HG02763 (cell line): ENCODE data around the gene SLC25A12.
"Not testable (repeated sequence)": the region's sequence is repeated elsewhere in the genome, so short reads cannot be mapped to it uniquely, and the experiment has no call there.

ENCODE experiments used
- ATAC-seq: cut with Tn5 transposase; IDR thresholded peaks from one replicate; pipeline ENCODE4 v1.9.1; 2021; ENCODE audit warnings: mild to moderate bottlenecking, moderate library complexity; ENCODE audit not compliant: unreplicated experiment

SLC25A12 gene

DNA sequence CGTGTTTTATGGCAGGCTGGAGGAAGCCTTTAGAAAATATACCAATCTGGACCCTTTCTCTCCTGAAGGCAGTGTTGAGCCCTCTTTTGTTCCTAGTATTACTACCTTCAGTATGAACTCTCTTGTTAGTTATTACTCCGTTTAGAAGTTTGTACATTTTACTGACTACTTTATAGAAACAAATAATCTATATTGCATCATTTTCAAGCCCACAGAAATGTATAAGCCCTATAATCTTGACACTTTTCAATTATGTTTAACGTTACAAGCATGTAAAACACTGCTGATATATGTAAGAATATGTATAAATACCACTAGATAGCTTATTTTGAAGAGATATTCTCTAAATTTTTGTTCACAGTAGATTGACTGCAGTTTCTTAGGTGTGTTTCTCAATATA, 64.0 kb downstream of the SLC25A12 start:
- no peak for ATAC-seq

- no peak for ATAC-seq
Observed at GRCh38 chr2:171824086-171824485, 70.0 kb downstream of the SLC25A12 start.

DNA sequence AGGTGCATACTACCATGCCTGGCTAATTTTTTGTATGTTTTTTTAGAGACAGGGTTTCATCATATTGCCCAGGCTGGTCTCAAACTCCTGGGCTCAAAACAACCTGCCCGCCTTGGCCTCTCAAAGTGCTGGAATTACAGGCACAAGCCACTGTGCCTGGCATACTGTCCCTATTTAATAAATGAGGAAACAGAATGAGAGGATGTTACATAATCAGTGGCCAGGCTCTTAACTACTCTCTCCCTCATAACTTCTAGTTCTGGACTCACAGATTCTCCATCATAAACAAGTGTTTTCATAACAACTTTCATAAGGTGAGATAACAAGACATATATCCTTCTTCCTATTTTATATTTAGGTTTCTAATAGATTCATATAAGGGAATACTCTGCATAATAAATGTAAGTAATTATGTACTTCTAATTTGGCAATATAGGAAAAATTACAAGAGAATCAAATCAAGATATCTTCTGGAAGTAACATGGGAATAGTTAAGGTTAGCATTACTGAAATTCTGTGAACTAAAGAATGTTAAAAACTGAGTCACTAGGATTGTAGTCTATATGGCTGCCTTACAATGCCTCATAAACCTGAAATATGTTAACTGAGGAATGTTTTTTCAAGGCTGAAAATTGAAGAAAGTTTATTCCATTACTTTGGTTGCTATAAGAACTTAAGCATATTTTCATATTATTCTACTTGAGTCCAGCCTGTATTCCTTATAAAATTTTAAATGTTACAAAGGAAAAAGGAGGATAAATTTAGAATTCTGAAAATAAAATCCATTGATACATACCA, 71.3 kb downstream of the SLC25A12 start:
- no peak for ATAC-seq

GRCh38 chr2:171819453-171819852, 74.6 kb downstream of the SLC25A12 start:
- no peak for ATAC-seq

GRCh38 chr2:171814883-171815282, 79.2 kb downstream of the SLC25A12 start:
- ATAC-seq, result no peak

GRCh38 chr2:171814174-171814573, 79.9 kb downstream of the SLC25A12 start:
- no peak for ATAC-seq

DNA sequence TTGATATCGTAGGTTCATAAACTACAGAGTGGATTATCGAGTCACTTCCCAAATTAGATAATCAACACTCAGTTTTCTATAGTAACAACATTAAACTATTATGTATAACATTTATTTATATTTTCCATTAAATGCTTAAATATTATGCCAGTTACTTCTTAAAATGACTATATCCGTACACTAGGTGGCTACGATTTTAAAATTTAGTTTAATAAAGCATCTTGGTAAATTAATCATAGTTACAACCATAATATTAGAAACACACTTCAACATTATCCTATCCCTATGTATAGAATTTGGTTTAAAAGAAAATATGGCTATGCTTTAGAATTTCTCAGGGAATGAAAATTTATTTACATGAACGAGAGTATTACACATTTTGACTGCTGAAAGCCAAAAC, 80.3 kb downstream of the SLC25A12 start:
- ATAC-seq, result no peak

GRCh38 chr2:171813126-171813525, 80.9 kb downstream of the SLC25A12 start:
- ATAC-seq, result no peak

DNA sequence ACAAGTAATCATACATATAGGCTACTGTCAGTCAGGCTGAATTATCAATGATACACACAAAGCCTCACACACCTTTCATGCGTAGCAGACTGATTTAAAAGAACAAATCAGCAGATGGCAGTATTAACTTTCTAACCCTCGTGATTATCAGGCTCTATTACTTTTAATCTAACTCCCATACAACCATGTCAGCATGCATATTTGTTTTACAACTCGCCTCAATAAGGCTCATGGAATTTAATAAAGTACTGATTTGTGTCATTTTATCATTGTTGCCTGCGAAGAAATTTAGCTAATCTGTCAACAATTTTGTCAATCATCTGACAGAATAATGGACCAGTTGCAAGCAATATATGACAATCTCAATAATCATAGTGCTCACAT, 82.8 kb downstream of the SLC25A12 start:
- ATAC-seq, result no peak

DNA sequence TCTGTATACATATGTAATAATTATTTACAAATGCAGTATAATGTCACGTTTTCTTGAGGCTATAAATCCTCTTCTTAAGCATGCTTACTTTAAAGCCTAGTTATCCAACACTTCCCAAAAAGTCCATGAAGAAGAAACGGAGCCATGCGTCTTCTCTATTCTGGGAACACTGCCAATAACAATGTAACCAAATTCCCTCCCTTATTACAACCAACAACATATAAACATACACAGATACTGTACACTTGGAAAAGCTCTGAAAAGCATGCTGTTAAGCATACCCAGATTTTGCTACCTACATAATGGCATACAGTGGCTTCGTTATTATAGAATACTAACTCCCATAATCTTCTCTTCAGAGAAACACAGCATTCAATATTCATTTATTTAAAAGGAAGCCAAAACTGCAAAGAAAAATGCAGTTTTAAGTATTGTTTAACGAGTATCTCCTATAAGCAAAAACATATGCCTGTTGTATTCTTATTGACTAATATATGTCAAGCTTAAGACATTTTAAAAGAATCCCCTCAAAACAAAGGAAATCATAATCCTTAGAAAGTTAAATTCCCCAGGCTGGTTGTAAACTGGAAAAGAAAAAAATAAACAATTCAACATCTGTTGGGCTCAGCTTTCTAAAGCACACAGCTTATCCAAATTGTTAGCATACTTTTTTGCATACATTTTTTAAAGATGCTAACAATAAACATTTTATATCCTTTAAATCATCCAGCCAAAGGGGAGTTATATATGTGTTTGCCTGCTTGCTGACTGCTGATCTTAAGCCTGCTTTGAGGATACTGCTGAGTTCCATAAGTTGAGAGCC, 83.4 kb downstream of the SLC25A12 start:
- ATAC-seq, result no peak

DNA sequence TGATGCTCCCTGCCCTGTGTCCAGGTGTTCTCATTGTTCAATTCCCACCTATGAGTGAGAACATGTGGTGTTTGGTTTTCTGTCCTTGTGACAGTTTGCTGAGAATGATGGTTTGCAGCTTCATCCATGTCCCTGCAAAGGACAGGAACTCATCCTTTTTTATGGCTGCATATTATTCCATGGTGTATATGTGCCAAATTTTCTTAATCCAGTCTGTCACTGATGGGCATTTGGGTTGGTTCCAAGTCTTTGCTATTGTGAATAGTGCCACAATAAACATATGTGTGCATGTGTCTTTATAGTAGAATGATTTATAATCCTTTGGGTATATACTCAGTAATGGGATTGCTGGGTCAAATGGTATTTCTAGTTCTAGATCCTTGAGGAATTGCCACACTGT, 85.2 kb downstream of the SLC25A12 start:
- not testable (repeated sequence) for ATAC-seq

DNA sequence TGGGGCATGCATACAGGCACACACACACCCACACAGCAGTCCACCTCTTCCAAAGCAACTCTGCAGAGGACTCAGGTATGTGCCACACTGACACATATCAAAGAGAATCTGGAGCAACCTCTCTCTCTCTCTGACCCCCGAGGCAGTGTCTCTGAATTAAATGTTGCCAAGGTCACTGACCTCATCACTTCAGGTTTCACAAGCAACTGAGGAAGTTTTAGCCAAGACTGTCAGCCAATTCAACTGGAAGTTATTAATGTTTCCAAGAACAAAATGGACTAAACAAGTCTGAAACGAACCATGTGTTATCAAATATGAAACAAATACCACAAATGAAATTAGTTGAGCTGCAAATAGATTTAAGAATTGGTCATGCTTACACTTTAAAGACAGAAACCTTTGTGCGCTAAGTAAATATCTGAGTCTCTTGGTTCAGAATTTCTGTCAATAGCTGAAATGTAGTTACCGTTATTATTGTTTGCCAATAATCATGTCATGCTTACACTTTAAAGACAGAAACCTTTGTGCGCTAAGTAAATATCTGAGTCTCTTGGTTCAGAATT, 86.1 kb downstream of the SLC25A12 start:
- ATAC-seq, result no peak

- ATAC-seq, result no peak
Observed at GRCh38 chr2:171807119-171807518, 86.9 kb downstream of the SLC25A12 start.

- ATAC-seq, result no peak
Observed at GRCh38 chr2:171804456-171804855, 89.6 kb downstream of the SLC25A12 start.

- no peak for ATAC-seq
Observed at GRCh38 chr2:171803757-171804156, 90.3 kb downstream of the SLC25A12 start.

- ATAC-seq, result no peak
Observed at GRCh38 chr2:171800639-171801038, 93.4 kb downstream of the SLC25A12 start.

- ATAC-seq, result no peak
Observed at GRCh38 chr2:171798156-171798820, 95.8 kb downstream of the SLC25A12 start.

GRCh38 chr2:171794918-171795317, 99.1 kb downstream of the SLC25A12 start:
- no peak for ATAC-seq

DNA sequence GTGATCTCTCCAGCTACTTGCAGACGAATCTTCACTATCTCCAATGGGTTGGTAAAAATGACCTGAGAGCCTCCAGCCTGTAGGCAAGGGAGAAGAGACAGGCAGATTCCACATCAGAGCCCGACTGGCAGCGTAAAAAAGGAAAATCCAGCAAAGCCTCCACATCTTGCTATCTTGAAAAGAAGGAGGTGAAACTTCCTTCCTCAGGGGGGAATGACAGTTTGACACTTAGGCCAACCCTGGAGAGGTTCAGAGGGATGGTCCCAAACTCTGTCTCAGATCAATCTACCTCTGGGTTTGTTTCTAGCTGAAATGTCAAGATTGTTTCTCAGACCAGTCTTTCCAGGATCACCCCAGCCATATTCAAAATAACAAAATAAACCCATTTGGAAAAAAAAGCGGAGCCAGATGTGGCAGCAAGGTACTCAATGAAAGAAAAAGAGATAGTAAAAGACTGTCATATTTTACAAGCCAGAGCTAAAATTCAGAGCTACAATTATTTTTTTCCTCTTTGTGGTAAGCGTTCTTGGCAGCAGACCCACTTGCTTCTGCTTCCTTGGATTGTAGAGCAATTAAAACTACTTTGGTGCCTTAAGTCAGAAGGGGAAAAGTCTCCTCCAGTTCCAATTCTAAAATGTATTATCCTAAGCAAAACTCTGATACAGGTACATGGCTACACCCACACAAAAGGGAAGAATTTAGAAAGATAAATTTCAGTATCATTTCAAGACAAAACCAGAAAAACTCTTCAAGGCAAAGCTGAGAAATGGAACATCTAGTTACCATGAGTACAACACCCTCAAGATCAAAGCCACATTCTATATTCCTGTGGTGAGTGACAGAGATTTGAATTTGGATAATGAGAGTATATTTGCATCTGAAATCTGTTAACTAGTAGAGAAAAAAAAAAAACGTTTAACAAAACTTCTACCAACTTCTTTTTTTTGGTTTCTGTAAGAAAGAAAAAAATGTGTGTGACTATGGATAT, 100.1 kb downstream of the SLC25A12 start:
- no peak for ATAC-seq
